Bone marrow (tissue), 2 donors: ENCODE data around the gene WHRN.

Experiments used
- DNase-seq, 2 donors: peaks; one replicate each; lab custom pipeline; 2025; lab: John Stamatoyannopoulos, UW

The WHRN gene

DNA sequence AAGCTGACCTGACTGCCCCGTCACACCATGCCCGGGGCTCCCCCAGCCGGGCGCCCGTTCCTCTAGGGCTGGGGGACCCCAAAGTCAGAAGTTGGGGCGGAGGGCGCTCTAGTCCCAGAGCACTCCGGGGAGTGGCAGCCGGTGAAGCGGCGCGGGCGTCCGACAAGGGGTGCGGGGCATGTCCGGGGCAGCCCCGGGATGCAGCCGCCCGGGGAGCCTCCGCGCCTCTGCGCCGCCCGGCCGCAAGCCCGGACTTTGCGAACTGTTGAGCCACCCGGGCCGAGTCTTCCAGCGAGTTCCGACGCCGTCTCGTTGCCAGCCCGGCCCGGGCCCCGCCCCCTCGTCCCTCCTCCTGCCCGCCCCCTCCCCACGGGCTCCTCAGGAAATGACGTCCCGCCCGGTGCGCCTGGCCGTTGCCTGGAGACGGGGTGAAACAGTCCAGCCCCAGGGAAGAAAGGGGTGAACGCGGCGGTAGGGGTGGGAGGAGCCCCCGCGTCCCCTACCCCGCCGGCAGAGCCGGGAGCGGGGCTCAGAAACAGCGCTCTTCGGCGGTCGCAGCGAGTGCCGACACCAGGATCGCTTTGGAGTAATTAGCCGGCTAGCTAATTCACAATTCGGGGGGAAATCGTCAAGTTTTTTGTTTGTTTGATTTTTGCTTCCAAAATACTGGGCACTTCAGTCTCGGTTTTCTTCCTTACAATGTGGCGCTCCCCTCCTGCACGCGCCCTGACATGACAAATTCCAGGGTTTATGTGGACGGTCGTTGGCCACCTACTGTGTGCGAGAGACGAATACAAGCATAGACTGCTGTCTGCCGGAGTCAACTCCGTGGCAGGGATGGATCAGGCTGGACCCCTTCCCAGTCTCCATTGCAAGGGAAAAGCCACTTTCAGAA lies at the start of gene WHRN:
Gene WHRN (minus strand): TSS at position 287 of the 895 bp plus-strand sequence. CDS start 672 bp downstream, outside the sequence.
- DNase-seq: peak in 1 of 2 donors; percentile 66

DNA sequence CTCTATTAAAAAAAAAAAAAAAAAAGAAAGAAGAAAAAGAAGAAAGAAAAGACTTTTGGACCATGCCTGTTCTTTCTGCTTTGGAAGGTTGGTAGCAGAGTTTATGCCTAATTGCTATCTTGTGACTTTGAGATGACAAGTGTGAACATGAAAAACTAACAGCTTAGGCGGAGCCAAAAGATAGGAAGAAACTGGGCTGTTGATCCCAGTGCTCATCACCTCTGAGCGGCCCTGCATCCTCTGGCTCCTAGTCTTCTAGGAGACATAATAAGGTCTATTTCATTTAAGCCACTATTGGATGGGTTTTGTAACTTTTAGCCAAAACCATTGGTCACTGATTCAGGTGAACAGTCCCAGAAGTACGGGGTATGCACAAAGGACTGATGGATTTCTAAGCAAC lies 47.9 kb upstream of the WHRN start:
- DNase-seq: no peak

DNA sequence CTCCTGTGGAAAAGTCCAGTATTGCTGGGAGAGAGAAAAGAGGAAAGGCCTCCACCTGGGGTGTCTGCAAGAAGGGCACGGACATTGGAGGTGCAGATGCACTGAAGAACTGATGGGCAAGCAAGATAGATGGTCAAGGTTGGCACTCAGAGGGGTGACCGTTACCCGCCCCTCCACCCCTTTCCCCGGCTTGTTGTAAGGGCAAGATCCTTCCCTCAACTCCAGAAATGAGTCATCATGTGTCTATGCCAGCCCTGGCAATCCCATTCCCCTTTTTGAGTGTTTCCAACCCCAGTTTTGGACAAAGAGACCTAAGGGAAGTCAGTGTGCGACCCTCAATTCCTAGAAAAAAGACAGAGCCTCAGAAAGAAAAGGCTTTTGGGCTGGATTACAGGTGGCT lies 47.4 kb upstream of the WHRN start:
- no peak for DNase-seq

DNA sequence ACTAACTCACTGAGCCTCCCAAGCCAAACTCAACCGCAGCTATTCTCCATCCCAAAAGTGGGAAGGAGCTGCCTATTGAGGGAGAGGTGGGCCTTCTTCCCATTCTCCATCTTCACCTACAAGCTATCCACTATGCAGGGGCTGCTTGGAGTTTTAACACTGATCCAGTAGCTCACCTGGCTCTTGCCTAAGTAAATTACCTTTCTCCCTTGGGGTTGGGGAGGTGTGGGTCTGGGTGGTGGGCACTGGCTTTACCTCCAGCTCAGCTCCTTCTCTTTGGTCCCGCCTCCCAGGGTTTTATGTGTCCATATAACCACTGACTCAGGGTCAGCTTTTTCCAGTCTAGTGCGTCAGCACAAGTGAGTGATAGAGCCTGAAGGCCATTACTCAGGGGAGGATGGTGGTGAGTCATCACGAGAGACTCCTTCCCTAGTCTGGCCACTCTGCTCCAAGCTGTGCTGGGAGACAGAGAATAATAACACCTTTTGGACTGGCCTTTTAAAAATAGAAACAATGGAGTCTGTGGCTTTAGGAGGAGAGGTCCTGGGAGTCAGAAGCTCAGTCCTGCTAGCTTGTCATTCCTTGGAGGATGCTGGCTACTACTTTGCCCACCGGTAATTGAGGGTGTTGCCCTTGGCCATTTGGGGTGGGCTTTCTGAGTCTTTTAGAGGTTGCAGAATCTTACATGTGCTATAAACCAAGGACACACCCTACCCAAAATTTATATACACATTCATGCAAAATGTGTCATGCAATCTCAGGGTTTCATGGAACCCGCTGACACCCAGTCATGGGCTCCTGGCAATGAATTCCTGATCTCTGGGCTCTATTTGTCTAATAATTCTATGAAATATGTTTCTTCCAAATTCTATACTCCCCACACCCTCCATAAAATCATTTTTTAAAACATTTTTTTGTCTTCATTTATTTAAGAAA lies 46.7 kb upstream of the WHRN start:
- peak in 1 of 2 donors; percentile 13 for DNase-seq

DNA sequence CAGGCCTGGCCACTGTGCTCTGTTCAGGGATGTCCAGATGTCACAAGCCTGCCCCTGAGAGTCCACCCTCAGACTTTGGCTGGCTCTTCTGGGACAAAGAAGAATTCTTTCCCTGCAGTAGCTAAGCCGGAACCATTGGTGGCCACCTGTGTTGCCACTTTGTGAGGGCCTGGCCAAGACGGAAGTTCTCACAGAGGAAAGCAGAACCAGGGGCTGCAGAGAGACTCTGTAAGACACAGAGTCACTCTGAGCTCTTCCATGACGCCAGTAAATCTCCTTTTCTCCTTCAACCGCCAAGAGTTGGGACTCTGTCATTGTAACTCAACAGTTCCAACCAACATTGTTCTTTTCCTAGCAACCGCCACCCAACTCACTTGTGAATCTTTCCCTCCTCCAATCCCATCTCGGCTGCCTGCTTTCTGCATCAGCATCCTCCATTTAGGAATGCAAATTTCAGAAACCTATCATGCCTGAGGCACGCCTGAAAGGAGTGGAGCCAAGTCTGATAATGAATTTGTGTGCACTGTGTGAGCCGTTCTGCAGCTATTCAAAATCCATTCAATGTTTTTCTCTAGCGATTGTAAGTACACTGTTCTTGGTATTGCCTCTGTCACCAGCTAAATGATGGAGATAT lies 44.5 kb upstream of the WHRN start:
- no peak for DNase-seq

DNA sequence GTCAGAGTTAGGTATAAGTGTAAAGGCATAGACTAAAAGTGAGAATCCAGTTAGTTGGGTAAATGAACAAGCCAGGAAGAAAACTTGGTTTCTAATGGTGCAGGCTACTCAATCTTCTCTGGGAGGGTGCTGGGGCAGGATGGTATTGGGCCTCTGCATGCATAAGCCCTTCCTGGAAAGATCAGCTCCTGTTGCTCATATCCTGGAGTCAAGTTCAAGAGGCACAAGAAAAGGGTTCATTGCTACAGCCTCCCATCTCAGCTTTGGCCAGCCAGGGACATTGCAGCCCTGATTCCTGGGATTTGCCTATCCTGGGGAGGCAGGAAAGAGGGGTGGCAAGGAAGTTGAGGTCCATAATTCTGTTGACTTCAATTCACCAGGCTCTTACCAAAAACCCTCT lies 41.6 kb upstream of the WHRN start:
- no peak for DNase-seq

DNA sequence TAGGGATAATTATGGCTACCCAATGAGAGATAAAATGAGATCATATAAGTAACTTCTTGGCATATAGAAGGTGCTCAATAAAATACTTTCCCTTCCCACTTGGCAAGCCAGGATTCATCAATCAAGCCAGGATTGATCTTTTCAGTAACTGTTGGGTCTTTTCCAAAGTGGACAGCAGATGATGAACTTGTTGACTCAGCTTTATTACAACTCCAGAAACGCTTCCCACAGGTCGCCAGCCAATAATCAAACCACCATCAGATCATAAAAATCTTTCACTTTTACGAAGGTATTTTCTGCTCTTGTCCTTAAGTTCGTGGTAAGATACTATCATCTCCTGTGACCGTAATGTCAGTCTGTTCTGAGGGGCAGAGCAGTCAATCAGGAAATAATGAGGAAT lies 39.8 kb upstream of the WHRN start:
- no peak for DNase-seq

DNA sequence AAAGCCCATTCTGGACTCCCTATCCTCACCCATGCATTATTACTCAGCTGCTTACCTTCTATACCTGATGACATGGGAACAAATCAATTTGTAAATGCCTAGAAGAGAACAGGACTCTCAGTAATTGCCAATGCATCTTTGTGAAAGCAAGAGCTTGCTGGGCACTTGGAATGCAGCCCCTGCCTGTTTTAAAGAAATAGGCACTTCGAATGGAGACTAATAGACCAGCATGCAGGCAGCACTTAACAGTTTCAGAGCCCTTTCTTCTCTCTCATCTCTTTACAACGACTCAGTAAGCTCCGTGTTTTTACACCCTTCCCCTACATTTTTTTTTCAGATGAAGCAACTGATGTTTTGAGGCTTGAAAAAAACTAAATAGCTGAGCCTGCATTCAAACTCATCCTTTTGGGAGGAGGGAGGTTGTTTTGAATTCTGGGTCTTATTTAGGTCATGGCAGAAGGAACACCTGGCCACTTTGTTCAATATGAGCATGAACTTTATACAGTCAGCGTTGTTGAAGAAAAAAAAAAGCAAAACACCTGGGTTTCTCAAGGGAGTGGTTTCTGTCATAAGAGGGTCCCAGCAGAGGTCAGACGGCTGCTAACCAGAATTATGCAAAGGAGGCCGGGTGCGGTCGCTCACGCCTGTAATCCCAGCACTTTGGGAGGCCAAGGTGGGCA lies 34.6 kb upstream of the WHRN start:
- no peak for DNase-seq

DNA sequence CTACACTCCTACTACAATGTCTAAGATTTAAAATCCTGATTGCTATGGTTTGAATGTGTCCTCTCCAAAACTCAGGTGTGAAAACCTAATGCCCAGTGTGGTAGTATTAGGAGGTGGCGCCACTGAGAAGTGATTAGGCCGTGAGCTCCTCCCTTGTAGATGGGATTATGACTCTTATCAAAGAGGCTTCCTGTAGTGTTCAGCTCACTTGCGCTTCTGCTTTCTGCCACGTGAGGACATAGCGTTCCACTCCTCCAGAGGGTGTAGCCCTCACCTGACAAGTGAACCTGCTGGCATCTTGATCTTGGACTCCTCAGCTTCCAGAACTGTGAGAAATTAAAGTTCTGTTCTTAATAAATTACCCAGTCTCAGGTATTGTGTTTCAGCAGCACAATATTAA lies 33.0 kb upstream of the WHRN start:
- no peak for DNase-seq

DNA sequence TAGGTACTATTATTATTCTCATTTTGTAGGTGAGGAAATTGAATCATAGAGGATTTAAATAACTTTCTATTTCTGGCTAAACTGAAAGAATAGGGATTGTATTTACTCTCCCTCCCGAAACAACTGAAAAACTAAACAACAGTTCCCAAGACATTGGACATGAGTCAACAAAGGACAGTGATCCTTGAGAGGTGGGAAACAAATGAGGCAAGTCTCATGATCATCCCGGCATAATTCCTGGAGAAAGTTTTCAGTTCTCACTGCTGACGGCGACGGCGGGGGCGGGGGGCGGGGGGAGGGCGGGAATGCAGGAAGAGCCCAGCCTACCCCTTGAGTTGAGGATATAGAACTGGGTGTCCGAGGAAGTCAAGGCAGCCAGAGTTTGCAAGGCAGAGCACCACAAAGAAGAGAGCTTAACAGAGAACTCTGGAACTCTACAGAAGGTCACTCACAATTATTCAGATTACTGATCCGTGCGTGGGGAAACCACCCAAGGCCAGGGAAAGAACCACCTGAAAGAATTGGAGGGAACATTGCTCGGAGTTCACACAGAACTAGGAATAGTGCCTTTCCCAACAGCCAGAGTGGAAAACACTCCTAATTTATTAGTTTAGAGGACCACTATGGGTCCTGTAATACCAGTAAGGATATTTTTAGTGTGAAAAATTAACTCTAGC lies 27.4 kb upstream of the WHRN start:
- no peak for DNase-seq

DNA sequence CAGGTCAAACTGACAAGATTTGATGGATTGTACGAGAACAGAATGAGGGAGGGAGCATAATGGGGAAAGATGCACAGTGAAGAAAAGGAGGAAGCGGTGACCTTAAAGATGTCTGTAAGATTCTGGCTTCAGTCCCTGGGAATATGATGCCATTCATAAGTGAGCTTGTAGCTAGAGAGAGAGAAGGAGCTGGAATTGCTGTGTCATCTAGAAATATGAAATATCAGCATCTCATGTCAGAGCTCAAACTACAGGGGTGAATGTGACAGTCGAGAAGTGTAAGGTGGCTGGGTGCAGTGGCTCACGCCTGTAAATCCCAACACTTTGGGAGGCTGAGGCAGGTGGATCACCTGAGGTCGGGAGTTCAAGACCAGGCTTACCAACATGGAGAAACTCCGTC lies 24.0 kb upstream of the WHRN start:
- DNase-seq: no peak

DNA sequence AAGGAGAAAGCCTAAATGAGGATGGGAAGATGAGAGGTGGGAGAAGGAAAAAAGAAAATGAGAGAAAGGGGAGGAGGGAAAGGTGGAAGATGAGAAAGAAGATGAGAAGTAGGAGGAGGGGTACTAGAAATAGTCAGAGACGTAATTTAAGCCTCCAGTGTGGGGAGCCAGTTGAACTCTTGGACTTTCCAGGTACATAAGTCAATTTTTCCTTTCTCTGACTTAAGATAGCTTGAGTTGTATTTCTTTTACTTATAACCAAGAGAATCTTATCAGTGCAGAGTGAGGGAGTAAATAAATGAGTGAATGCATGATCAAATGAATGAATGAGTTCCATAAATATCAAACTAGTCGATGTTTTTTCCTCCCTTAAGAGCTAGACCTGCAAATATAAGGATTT lies 21.5 kb upstream of the WHRN start:
- DNase-seq: no peak

DNA sequence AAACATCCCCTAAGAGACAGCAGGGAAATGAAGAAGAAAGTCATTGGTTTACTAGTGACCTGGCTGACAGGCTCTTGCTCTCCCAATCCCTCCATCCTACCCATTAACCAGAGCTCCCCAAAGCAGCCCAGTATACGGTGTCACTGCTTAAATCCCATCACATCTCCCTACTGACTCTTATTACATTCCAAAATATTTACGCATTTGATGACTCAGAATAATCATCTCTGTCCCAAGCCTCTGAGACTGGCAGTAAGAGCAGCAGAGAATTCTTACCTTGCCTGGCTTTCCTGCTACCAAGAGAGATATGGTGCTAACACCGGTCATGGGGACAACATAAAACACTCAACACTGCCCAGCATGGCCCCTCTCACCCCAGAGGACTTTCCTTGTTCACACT lies 20.2 kb upstream of the WHRN start:
- DNase-seq: no peak

DNA sequence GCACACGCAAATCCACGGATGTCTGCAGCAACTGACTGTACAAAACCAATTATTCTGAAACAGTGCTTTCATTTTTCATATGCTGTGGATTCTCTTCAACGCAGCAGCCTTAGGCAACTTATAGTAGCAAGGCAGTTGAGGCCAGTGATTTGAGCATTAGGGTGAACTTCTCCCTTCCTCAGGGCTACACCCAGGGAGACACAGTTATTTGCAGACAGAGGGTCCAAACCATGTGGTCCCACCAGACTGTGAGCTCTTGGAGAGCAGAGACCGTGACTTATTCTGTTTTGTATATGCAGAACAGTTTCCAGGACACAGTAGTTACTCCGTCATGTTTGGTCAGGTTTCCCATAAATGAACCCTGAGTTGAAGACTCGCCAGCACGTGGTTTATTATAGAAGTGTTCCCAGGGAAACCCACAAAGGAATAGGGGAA lies 19.0 kb upstream of the WHRN start:
- no peak for DNase-seq

DNA sequence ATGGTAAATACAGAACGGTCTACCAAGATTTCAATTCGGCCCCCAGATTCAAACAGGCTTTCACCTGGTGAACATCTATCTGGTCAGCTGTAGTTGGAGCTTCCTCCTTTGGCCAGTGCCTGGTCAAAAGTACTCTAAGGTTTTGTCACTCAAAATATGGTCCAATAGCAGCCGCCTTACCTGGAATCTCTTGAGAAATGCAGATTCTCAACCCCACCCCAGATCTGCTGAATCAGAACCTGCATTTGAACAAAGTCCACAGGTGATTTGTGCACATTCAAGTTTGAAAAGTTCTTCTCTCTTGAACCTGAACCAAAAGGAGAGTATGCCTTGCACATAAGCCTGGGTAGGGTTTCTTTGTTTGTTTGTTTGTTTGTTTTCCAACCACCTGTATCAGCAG lies 17.6 kb upstream of the WHRN start:
- no peak for DNase-seq

DNA sequence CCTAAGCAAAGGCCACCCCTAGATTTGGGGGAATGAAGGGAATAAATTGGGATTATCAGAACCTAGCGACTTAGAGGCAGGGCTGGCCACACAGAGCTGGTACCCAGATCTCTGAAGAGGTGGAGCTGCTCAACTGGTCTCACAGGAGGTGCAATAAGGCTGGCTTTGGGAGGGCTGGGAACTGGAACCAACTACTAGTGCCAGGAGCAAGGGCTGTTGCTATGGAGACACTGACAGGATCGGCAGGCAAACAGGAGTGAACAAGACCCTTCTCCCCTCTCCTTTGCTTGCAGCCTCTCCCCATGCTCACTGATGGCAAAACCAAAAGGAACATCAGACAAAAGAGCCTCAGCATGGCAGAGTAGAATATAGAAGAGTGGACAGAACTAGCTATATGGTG lies 17.0 kb upstream of the WHRN start:
- no peak for DNase-seq

DNA sequence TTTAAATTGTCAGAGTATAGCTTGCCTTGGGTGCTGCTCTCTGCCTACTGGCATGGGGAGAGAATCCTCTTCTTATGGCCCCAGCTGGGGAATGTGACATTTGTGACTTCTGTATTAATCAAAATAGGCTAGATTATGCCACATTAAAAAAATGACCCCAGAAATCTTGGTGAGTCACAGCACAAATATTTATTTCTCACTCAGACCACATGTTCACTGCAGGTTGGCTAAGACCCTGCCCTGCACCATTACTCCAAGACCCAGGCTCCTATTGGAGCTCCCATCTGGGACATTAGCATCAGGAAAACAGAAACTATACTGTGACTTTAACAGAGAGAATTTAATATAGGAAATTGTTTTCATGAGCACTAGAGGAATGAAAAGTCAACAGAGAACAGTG lies 16.6 kb upstream of the WHRN start:
- no peak for DNase-seq

DNA sequence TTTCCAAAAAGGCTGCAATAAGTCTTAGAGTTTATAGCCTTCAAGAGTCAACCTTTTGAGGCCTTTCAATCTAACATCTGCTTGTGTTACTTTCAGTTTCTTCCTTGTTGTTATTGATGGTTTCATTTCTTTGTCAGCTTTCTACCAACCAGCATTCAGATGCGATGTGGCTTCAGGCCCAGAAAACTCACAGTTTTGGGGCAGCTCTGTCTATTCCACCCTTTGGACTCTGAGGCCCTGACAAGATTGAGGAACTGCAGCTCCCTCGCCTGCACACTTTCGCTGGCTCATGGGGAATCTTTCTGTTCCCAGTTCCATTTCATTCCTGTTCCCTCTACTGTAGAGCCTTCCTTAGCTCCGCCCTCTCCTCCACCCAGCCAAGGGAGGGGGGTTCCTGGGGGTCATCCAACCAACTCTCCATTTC lies 13.3 kb upstream of the WHRN start:
- DNase-seq: no peak

DNA sequence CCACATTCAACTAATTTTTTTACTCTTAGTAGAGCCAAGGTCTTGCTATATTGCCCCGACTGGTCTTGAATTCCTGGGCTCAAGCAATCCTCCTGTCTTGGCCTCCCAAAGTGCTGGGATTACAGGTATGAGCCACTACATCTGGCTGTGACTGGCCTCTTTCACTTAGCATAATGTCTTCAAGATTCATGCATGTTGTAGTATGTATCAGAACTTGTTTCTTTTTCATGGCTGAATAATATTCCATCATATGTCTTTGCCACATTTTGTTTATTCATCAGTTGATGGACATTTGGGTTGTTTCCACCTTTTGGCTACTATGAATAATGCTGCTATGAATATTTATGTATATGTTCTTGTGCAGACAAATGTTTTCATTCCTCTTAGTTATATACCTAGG lies 12.8 kb upstream of the WHRN start:
- DNase-seq: no peak

DNA sequence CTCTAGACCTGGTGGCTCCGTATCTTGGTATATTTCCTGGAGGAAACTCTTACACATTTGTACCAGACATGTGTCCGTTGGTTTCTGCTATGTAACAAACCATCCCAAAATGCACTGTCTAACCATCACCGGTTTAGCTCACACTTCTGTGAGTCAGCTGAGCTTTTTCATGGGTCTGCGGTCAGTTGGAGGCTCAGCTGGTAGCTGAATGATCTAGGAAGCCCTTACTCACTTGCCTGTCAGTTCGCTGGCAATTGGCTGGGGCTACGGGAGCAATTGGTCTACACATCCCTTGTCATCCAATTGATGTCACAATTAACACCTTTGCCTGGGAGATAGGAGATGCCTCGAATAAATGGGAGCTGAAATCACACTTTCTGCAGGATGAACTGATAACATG lies 11.6 kb upstream of the WHRN start:
- no peak for DNase-seq

DNA sequence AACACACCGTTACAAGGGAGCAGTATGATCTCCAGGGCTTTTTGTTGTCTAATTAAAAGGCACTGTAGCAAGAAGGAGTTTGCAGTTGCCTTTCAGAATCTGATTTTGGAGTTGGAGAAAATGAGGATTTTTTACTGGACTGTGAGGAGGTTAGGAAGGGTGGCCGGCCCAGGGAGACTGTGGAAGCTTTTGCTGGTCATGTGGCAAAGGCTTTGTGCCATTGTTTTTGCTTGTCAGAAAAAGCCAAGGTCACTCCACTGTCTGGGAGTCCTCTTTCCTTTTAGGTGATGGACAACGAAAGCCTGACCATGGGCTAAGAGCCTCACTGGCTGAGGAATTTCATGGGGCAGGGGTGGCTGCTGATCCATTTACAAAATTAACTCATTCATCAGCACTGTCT lies 10.3 kb upstream of the WHRN start:
- DNase-seq: no peak

DNA sequence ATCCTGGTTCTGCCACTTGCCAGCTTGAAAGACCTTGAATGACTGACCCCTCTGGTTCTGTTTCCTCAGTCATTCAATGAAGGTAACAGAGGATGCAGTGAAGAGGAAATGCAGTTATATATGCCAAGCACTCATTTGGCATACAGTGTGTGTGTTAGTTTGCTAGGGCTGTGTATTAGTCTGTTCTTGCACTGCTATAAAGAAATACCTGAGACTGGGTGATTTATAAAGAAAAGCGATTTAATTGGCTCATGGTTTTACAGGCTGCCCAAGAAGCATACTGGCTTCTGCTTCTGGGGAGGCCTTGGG lies 8.6 kb upstream of the WHRN start:
- DNase-seq: no peak
